ENCODE measurements around the gene CIB4. TPM values are rescaled to one million over a fixed set of nuclear protein-coding genes. Genes with fewer than 3 reads are reported as not detected.
A peak's percentile ranks its signal among the peaks of the same experiment; 100 is the strongest.

CIB4 gene
- total RNA-seq, 1 experiment from 2014 or later = not detected

GRCh38 chr2:26556309-26557243, 84.6 kb downstream of the CIB4 start (continued):
- no peak for TF ChIP-seq ATF6 (CRISPR knock-in tag; IDR thresholded peaks at IDR 0.05)
- TF ChIP-seq ZNF425 (CRISPR knock-in tag; conservative IDR thresholded peaks at IDR 0.05) = no peak
- TF ChIP-seq ZSCAN18 (CRISPR knock-in tag; IDR thresholded peaks at IDR 0.05) = no peak
- no peak for TF ChIP-seq ZNF263 (CRISPR knock-in tag; IDR thresholded peaks at IDR 0.05; ENCODE audit: low read depth)

- H3K27me3 Mint-ChIP-seq (ENCODE audit: low read depth) = peaks cover 10% of the 10 kb centered on the region
- no peaks in the 10 kb centered on the region for H3K9me3 Mint-ChIP-seq
- DNase-seq (ENCODE audit: low spot score) = no peak
- POLR2A ChIA-PET = no interaction called here
- CTCF ChIA-PET = interaction anchor here (0.9 to 7.9 kb wide), 6 partner anchors 9 to 84 kb away, joined by 3 to 83 read pairs (median 4); no protein-coding TSS in a partner anchor
- H3K36me3 Mint-ChIP-seq = no peaks in the 10 kb centered on the region
- H3K4me1 Mint-ChIP-seq = peaks cover 14% of the 10 kb centered on the region
- no peak overlapping the region for H3K27ac Mint-ChIP-seq
- H3K4me3 Mint-ChIP-seq = no peak overlapping the region
- TF ChIP-seq FOXP1 (CRISPR knock-in tag; IDR thresholded peaks at IDR 0.05; ENCODE audit: borderline replicate concordance) (no peak), ZNF396 (CRISPR knock-in tag; IDR thresholded peaks at IDR 0.05; ENCODE audit: borderline replicate concordance) (no peak), SP1 (CRISPR knock-in tag; conservative IDR thresholded peaks at IDR 0.05) (no peak)
- ATAC-seq = peak; percentile 49
These were observed 85.7 kb downstream of the CIB4 start for GRCh38 chr2:26555246-26556133.

- Mint-ChIP-seq H3K4me3 (no peak overlapping the region), H3K9me3 (no peaks in the 10 kb centered on the region), H3K27ac (no peak overlapping the region), H3K4me1 (peaks cover 8% of the 10 kb centered on the region), H3K27me3 (ENCODE audit: low read depth) (no peaks in the 10 kb centered on the region), H3K36me3 (no peaks in the 10 kb centered on the region)
- TF ChIP-seq IRF2 (CRISPR knock-in tag; IDR thresholded peaks at IDR 0.05; ENCODE audit: borderline replicate concordance, low read depth) (no peak), E2F4 (CRISPR knock-in tag; IDR thresholded peaks at IDR 0.05; ENCODE audit: borderline replicate concordance, low read depth) (no peak), ETV6 (CRISPR knock-in tag; IDR thresholded peaks at IDR 0.05) (no peak)
- ChIA-PET POLR2A (interaction anchor here (0.7 kb wide), 1 partner anchor 12 kb away, joined by 3 read pairs; no protein-coding TSS in a partner anchor), CTCF (interaction anchor here (0.7 to 1.8 kb wide), 11 partner anchors 9 to 92 kb away, joined by 3 to 17 read pairs (median 4); a partner anchor contains a TSS)
- ATAC-seq (0 out of 2 replicates have a peak, but pooled peaks have one; percentile 27), DNase-seq (ENCODE audit: low spot score) (no peak)
These were observed 88.4 kb downstream of the CIB4 start for GRCh38 chr2:26552641-26553374.

Data from WTC11 (cell line).